H1 (cell line): ENCODE data around the gene FHIT.

Experiments used
- CEBPB ChIP-seq: IDR thresholded peaks from 2 replicates; pipeline ENCODE4 v1.6.1; 2012; ENCODE audit warnings: low read depth, low read length
- CHD1 ChIP-seq: IDR thresholded peaks from 2 replicates; pipeline ENCODE4 v1.6.1; 2012; ENCODE audit warnings: low read depth, low read length, improper control_type of control experiment
- CHD2 ChIP-seq: IDR thresholded peaks from 2 replicates; pipeline ENCODE4 v1.6.1; 2012; ENCODE audit warnings: low read length, improper control_type of control experiment
- EP300 ChIP-seq, 2 experiments: IDR thresholded peaks; 1 replicate in 1 of 2; 2 replicates in 1 of 2; pipeline ENCODE4 v1.6.1; 2011 to 2012; ENCODE audit warnings: low read depth in 2 of 2, low read length in 2 of 2, mild to moderate bottlenecking in 2 of 2, borderline replicate concordance in 1 of 2, inconsistent platforms in 1 of 2, moderate library complexity in 1 of 2
- EZH2 ChIP-seq: fragments of 200-600 bp; sonication (generic); IDR thresholded peaks from 2 replicates; pipeline ENCODE4 v1.7.1; 2012; ENCODE audit warnings: low read depth, mild to moderate bottlenecking, moderate library complexity, low read length, inconsistent platforms; ENCODE audit not compliant: severe bottlenecking
- JUND ChIP-seq: IDR thresholded peaks from 2 replicates; pipeline ENCODE4 v1.6.1; 2011; ENCODE audit warnings: mild to moderate bottlenecking, improper control_type of control experiment, low read length
- POLR2A ChIP-seq, 2 experiments: IDR thresholded peaks; 1 replicate in 1 of 2; 2 replicates in 1 of 2; pipeline ENCODE4 v1.6.1; 2011; ENCODE audit warnings: low read depth in 2 of 2, low read length in 2 of 2, mild to moderate bottlenecking in 2 of 2; ENCODE audit errors: control extremely low read depth in 1 of 2
- POLR2AphosphoS5 ChIP-seq: IDR thresholded peaks from 2 replicates; pipeline ENCODE4 v1.6.1; 2011; ENCODE audit warnings: low read depth, low read length
- RAD21 ChIP-seq, 2 experiments: IDR thresholded peaks in 1 of 2; conservative IDR thresholded peaks in 1 of 2; 2 replicates each; pipeline ENCODE4 v1.6.1; 2011; ENCODE audit warnings: low read depth in 2 of 2, low read length in 2 of 2, improper control_type of control experiment in 1 of 2, inconsistent platforms in 1 of 2, mild to moderate bottlenecking in 1 of 2, moderate library complexity in 1 of 2
- SRF ChIP-seq: IDR thresholded peaks from 2 replicates; pipeline ENCODE4 v1.6.1; 2011; ENCODE audit warnings: mild to moderate bottlenecking, low read depth, low read length, moderate library complexity
- TAF1 ChIP-seq: IDR thresholded peaks from 2 replicates; pipeline ENCODE4 v1.6.1; 2011; ENCODE audit warnings: mild to moderate bottlenecking, low read depth, low read length
- TF ChIP-seq, protein P1 (sequence below), 3 experiments: IDR thresholded peaks; 1 replicate in 2 of 3; 2 replicates in 1 of 3; pipeline versions ENCODE4 v1.5.1 to v1.6.1; 2011; ENCODE audit warnings: low read length in 3 of 3, mild to moderate bottlenecking in 3 of 3, inconsistent platforms in 2 of 3, low read depth in 1 of 3, moderate library complexity in 1 of 3; ENCODE audit not compliant: insufficient read depth in 1 of 3; ENCODE audit errors: control extremely low read depth in 1 of 3
- TF ChIP-seq, protein P2 (sequence below): IDR thresholded peaks from 2 replicates; pipeline ENCODE4 v1.6.1; 2011; ENCODE audit warnings: low read length, improper control_type of control experiment
- TF ChIP-seq, protein P3 (sequence below): IDR thresholded peaks from 2 replicates; pipeline ENCODE4 v1.6.1; 2012; ENCODE audit warnings: inconsistent platforms

DNA sequence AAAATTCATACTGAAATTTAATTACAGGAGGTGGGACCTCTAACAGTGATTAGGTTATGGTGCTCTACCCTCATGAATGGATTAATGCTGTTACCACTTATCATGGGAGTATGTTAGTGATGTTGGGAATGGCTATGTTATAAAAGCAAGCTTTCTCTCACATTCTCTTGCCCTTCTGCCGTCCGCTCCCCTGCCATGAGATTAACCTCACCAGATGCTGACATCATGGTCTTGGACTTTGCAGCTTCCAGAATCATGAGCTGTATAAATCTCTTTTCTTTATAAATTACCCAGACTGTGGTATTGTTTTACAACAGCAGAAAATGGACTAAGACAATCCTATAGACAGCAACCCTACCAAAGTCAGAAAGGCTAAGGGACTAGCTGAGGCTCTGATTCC, 884.8 kb downstream of the FHIT start:
- TF ChIP-seq CHD1 (no peak), POLR2A (IDR thresholded peaks at IDR 0.05; ENCODE audit: control extremely low read depth in 1 of 2, low read depth in 2 of 2, low read length in 2 of 2) (no peak), JUND (no peak), TAF1 (no peak), RAD21 (IDR thresholded peaks at IDR 0.05 in 1 of 2, conservative IDR thresholded peaks at IDR 0.05 in 1 of 2; ENCODE audit: low read depth in 2 of 2, low read length in 2 of 2) (no peak), CHD2 (no peak), EZH2 (no peak), POLR2AphosphoS5 (no peak), EP300 (IDR thresholded peaks at IDR 0.05; ENCODE audit: borderline replicate concordance in 1 of 2, low read depth in 2 of 2, low read length in 2 of 2) (no peak), SRF (no peak), CEBPB (no peak)
- TF ChIP-seq, protein P1, sequence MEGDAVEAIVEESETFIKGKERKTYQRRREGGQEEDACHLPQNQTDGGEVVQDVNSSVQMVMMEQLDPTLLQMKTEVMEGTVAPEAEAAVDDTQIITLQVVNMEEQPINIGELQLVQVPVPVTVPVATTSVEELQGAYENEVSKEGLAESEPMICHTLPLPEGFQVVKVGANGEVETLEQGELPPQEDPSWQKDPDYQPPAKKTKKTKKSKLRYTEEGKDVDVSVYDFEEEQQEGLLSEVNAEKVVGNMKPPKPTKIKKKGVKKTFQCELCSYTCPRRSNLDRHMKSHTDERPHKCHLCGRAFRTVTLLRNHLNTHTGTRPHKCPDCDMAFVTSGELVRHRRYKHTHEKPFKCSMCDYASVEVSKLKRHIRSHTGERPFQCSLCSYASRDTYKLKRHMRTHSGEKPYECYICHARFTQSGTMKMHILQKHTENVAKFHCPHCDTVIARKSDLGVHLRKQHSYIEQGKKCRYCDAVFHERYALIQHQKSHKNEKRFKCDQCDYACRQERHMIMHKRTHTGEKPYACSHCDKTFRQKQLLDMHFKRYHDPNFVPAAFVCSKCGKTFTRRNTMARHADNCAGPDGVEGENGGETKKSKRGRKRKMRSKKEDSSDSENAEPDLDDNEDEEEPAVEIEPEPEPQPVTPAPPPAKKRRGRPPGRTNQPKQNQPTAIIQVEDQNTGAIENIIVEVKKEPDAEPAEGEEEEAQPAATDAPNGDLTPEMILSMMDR (IDR thresholded peaks at IDR 0.05; ENCODE audit: control extremely low read depth in 1 of 3, insufficient read depth in 1 of 3, low read depth in 1 of 3, low read length in 3 of 3) = no peak
- TF ChIP-seq, protein P2, sequence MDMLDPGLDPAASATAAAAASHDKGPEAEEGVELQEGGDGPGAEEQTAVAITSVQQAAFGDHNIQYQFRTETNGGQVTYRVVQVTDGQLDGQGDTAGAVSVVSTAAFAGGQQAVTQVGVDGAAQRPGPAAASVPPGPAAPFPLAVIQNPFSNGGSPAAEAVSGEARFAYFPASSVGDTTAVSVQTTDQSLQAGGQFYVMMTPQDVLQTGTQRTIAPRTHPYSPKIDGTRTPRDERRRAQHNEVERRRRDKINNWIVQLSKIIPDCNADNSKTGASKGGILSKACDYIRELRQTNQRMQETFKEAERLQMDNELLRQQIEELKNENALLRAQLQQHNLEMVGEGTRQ = no peak
- TF ChIP-seq, protein P3, sequence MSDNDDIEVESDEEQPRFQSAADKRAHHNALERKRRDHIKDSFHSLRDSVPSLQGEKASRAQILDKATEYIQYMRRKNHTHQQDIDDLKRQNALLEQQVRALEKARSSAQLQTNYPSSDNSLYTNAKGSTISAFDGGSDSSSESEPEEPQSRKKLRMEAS = no peak
